PC-9 (cell line): ENCODE results near the gene CNIH3. TPM values are rescaled to one million over a fixed set of nuclear protein-coding genes. Genes with fewer than 3 reads are reported as not detected.

Source experiments
- BruUV-seq: library from RNA; stranded (reverse); fragments of 400-500 nt; replicated peaks from 2 replicates; lab custom pipeline; 2021; lab: Mats Ljungman, UMichigan
- CTCF ChIA-PET: fragments of 300-600 bp; sonication (Branson Sonifier 250); formaldehyde crosslinking; loops from one replicate; lab custom pipeline; 2022; ENCODE audit warnings: antibody characterized with exemption; lab: Charles Lee
- POLR2A ChIA-PET: fragments of 300-600 bp; sonication (Branson Sonifier 250); formaldehyde crosslinking; loops from one replicate; lab custom pipeline; 2022; ENCODE audit warnings: antibody characterized with exemption; ENCODE audit not compliant: unreplicated experiment; lab: Charles Lee
- DNase-seq, 2 experiments: peaks; one replicate each; pipeline versions ENCODE4 v3.0.0 to v3.0.0-alpha.2; 2015 to 2022; ENCODE audit warnings: mixed read lengths in 1 of 2
- H2AFZ ChIP-seq: fragments of 200-600 bp; sonication (generic); 2 replicates; pipeline ENCODE4 v1.8.1; 2017; ENCODE audit warnings: antibody characterized with exemption
- H3F3A ChIP-seq: fragments of 200-600 bp; sonication (generic); 2 replicates; pipeline ENCODE4 v1.8.1; 2017; ENCODE audit warnings: antibody characterized with exemption, mild to moderate bottlenecking, low read depth; ENCODE audit not compliant: insufficient read depth
- H3K27ac ChIP-seq: fragments of 200-600 bp; sonication (generic); 2 replicates; pipeline ENCODE4 v1.6.1; 2016; ENCODE audit warnings: mixed run types
- H3K27me3 ChIP-seq: fragments of 200-600 bp; sonication (generic); 2 replicates; pipeline ENCODE4 v1.6.1; 2016; ENCODE audit warnings: low read depth, mixed run types; ENCODE audit not compliant: insufficient read depth
- H3K36me3 ChIP-seq: fragments of 200-600 bp; sonication (generic); 2 replicates; pipeline ENCODE4 v1.6.1; 2016; ENCODE audit warnings: low read depth, mixed run types
- H3K4me1 ChIP-seq: fragments of 200-600 bp; sonication (generic); replicated peaks from 2 replicates; pipeline ENCODE4 v1.6.1; 2016; ENCODE audit warnings: mixed run types; ENCODE audit not compliant: insufficient read depth
- H3K4me2 ChIP-seq: fragments of 200-600 bp; sonication (generic); 2 replicates; pipeline ENCODE4 v1.6.1; 2017; ENCODE audit warnings: mixed run types
- H3K4me3 ChIP-seq: fragments of 200-600 bp; sonication (generic); 2 replicates; pipeline ENCODE4 v1.6.1; 2016; ENCODE audit warnings: mixed run types
- H3K79me2 ChIP-seq: fragments of 200-600 bp; sonication (generic); 2 replicates; pipeline ENCODE4 v1.6.1; 2017; ENCODE audit warnings: low read depth, mixed run types
- H3K9me2 ChIP-seq: fragments of 200-600 bp; sonication (generic); 2 replicates; pipeline ENCODE4 v1.8.1; 2017; ENCODE audit warnings: mild to moderate bottlenecking; ENCODE audit not compliant: insufficient read depth
- H3K9me3 ChIP-seq: fragments of 200-600 bp; sonication (generic); 2 replicates; pipeline ENCODE4 v1.8.1; 2016; ENCODE audit warnings: low read depth; ENCODE audit not compliant: insufficient read depth
- H4K20me1 ChIP-seq: fragments of 200-600 bp; sonication (generic); 2 replicates; pipeline ENCODE4 v1.8.1; 2017; ENCODE audit not compliant: insufficient read depth
- EZH2 ChIP-seq: fragments of 200-600 bp; sonication (generic); IDR thresholded peaks from 2 replicates; pipeline ENCODE4 v1.8.0; 2017; ENCODE audit warnings: antibody characterized with exemption, low read depth
- intact Hi-C: fragments of 100-400 bp; cut with micrococcal nuclease; formaldehyde crosslinking; loops from one replicate; pipeline ENCODE4 v1.10.0; 2022; ENCODE audit not compliant: unreplicated experiment
- total RNA-seq: library from RNA; stranded (reverse); gene quantifications from 2 replicates; pipeline ENCODE4 v1.2.3, GENCODE V29; 2021
- TF ChIP-seq, protein P1 (sequence below): fragments of 200-600 bp; sonication (generic); conservative IDR thresholded peaks from 2 replicates; pipeline ENCODE4 v1.6.1; 2017; ENCODE audit warnings: mixed run types, antibody characterized with exemption, mild to moderate bottlenecking, moderate library complexity

CNIH3 gene
- total RNA-seq, 1 experiment from 2014 or later: 8.4 TPM

- DNase-seq: no peak
- ChIA-PET POLR2A (no interaction called here), CTCF (no interaction called here)
- Histone ChIP-seq H3K4me1 (no peaks in the 10 kb centered on the region), H3K27ac (no peak overlapping the region), H3K79me2 (no peaks in the 10 kb centered on the region), H2AFZ (no peak overlapping the region), H4K20me1 (no peaks in the 10 kb centered on the region), H3K9me3 (no peaks in the 10 kb centered on the region), H3F3A (no peaks in the 10 kb centered on the region), H3K27me3 (no peaks in the 10 kb centered on the region), H3K36me3 (no peaks in the 10 kb centered on the region), H3K4me3 (no peak overlapping the region), H3K9me2 (no peaks in the 10 kb centered on the region), H3K4me2 (no peak overlapping the region)
- TF ChIP-seq, protein P1, sequence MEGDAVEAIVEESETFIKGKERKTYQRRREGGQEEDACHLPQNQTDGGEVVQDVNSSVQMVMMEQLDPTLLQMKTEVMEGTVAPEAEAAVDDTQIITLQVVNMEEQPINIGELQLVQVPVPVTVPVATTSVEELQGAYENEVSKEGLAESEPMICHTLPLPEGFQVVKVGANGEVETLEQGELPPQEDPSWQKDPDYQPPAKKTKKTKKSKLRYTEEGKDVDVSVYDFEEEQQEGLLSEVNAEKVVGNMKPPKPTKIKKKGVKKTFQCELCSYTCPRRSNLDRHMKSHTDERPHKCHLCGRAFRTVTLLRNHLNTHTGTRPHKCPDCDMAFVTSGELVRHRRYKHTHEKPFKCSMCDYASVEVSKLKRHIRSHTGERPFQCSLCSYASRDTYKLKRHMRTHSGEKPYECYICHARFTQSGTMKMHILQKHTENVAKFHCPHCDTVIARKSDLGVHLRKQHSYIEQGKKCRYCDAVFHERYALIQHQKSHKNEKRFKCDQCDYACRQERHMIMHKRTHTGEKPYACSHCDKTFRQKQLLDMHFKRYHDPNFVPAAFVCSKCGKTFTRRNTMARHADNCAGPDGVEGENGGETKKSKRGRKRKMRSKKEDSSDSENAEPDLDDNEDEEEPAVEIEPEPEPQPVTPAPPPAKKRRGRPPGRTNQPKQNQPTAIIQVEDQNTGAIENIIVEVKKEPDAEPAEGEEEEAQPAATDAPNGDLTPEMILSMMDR: no peak
- no peak for TF ChIP-seq EZH2
- intact Hi-C loops: no loop called here
- BruUV-seq: no TSS peak
These were observed 135.7 kb downstream of the CNIH3 start for GRCh38 chr1:224751624-224752311.

DNA sequence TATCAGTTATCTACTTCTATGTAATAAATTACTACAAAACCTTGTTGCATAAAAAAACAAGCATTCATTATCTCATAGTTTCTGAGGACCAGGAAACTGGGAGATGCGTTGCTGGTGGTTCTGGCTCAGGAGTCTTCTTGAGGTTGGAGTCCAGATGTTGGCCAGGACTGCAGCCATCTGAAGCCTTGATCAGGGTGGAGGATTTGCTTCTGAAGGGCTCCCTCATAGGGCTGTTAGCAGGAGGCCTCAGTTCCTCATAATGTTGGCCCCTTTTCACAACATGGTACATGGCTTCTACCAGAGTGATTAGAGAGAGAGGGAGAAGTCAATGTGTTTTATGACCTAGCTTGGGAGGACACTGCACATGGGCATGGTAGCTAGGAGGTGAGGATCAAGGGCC lies 137.4 kb downstream of the CNIH3 start:
- TF ChIP-seq EZH2: no peak
- TF ChIP-seq, protein P1: no peak
- H3K27ac ChIP-seq: no peak overlapping the region
- BruUV-seq: no TSS peak
- no peak overlapping the region for H3K4me3 ChIP-seq
- H3K9me2 ChIP-seq: no peaks in the 10 kb centered on the region
- H3K4me1 ChIP-seq: no peaks in the 10 kb centered on the region
- intact Hi-C loops: no loop called here
- H2AFZ ChIP-seq: no peak overlapping the region
- no peaks in the 10 kb centered on the region for H3F3A ChIP-seq
- no peak overlapping the region for H3K4me2 ChIP-seq
- H3K36me3 ChIP-seq: no peaks in the 10 kb centered on the region
- ChIA-PET CTCF (no interaction called here), POLR2A (no interaction called here)
- H3K27me3 ChIP-seq: no peaks in the 10 kb centered on the region
- H4K20me1 ChIP-seq: no peaks in the 10 kb centered on the region
- H3K79me2 ChIP-seq: no peaks in the 10 kb centered on the region
- no peak for DNase-seq
- H3K9me3 ChIP-seq: peaks cover 4% of the 10 kb centered on the region; the same call in 1 of the 2 replicates

GRCh38 chr1:224755586-224755985 lies 139.5 kb downstream of the CNIH3 start:
- intact Hi-C loops: no loop called here
- H3K79me2 ChIP-seq: no peaks in the 10 kb centered on the region
- H3K36me3 ChIP-seq: no peaks in the 10 kb centered on the region
- H3K4me3 ChIP-seq: no peak overlapping the region
- no TSS peak for BruUV-seq
- ChIA-PET POLR2A (no interaction called here), CTCF (no interaction called here)
- H3K27me3 ChIP-seq: no peaks in the 10 kb centered on the region
- TF ChIP-seq, protein P1: no peak
- no peak for TF ChIP-seq EZH2
- no peak overlapping the region for H3K4me2 ChIP-seq
- H4K20me1 ChIP-seq: no peaks in the 10 kb centered on the region
- H3K27ac ChIP-seq: no peak overlapping the region
- H3F3A ChIP-seq: no peaks in the 10 kb centered on the region
- no peak for DNase-seq
- H3K9me3 ChIP-seq: peaks cover 12% of the 10 kb centered on the region; the same call in 1 of the 2 replicates
- no peak overlapping the region for H2AFZ ChIP-seq
- H3K4me1 ChIP-seq: no peaks in the 10 kb centered on the region
- H3K9me2 ChIP-seq: no peaks in the 10 kb centered on the region
